Ishikawa (cell line): ENCODE results near the gene SNTA1.

Experiments used
- CEBPB ChIP-seq: IDR thresholded peaks from 2 replicates; pipeline ENCODE4 v1.6.1; 2012
- CREB1 ChIP-seq: IDR thresholded peaks from 2 replicates; pipeline ENCODE4 v1.6.1; 2012; ENCODE audit warnings: low read depth
- EGR1 ChIP-seq: IDR thresholded peaks from 2 replicates; pipeline ENCODE4 v1.6.1; 2012
- EP300 ChIP-seq: IDR thresholded peaks from 2 replicates; pipeline ENCODE4 v1.6.1; 2012; ENCODE audit warnings: borderline replicate concordance
- FOXM1 ChIP-seq: IDR thresholded peaks from 2 replicates; pipeline ENCODE4 v1.6.1; 2012; ENCODE audit warnings: low read depth, borderline replicate concordance
- NFIC ChIP-seq: IDR thresholded peaks from 2 replicates; pipeline ENCODE4 v1.6.1; 2012
- RAD21 ChIP-seq: IDR thresholded peaks from 2 replicates; pipeline ENCODE4 v1.6.1; 2012; ENCODE audit warnings: low read depth
- TAF1 ChIP-seq: IDR thresholded peaks from 2 replicates; pipeline ENCODE4 v1.6.1; 2012; ENCODE audit warnings: low read depth, mild to moderate bottlenecking
- TCF12 ChIP-seq: IDR thresholded peaks from 2 replicates; pipeline ENCODE4 v1.6.1; 2012; ENCODE audit warnings: low read depth
- TEAD4 ChIP-seq: IDR thresholded peaks from 2 replicates; pipeline ENCODE4 v1.6.1; 2012
- YY1 ChIP-seq: IDR thresholded peaks from 2 replicates; pipeline ENCODE4 v1.6.1; 2012; ENCODE audit warnings: low read depth
- ZBTB7A ChIP-seq: IDR thresholded peaks from 2 replicates; pipeline ENCODE4 v1.6.1; 2012; ENCODE audit warnings: low read depth
- TF ChIP-seq, protein P1 (sequence below): IDR thresholded peaks from 2 replicates; pipeline ENCODE4 v1.6.1; 2012
- TF ChIP-seq, protein P2 (sequence below): IDR thresholded peaks from 2 replicates; pipeline ENCODE4 v1.6.1; 2012
- TF ChIP-seq, protein P3 (sequence below): IDR thresholded peaks from 2 replicates; pipeline ENCODE4 v1.6.1; 2012; ENCODE audit warnings: low read depth, mild to moderate bottlenecking

SNTA1 gene

DNA sequence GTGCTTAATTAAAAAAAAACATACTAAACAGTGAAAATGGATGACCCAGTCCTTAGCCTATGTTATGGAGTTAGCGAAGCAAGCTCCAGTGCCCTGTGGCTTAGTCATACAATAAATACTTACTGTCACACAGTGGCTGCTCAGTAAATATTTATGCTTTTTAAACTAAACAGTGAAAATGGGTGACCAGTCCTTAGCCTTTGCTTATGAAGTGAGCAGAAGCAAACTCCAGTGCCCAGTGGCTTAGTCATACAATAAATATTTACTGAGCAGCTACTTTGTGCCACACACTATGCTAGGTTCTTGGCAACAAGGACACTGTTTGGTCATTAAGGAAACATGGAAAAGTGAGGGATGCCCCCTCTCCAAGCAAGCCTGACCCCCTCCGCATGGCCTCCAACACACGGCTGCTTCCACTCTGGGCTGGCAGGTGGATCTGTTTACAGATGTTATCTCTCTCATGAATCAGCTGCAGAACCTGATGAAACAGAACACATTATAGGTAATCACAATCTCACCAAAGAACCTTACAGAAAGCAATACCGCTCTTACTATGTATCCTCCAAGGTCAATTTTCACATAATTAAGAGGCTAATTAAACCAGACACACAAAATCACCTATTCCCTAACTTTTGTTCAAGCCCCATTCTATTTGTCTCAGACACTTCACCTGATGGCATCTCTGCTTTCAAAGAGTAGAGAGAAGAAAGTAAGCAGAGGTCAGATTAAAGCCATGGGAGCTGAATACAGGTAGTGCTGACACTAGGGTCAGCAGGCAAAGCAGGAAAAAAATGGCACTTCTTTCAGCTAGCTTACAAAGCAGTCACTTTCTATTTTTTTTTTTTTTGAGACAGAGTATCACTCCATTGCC is 69.6 kb downstream of the SNTA1 start:
- TF ChIP-seq TAF1 (no peak), CEBPB (no peak), TEAD4 (no peak), EP300 (no peak), FOXM1 (no peak), NFIC (no peak), TCF12 (no peak), RAD21 (no peak), CREB1 (no peak), EGR1 (no peak), YY1 (no peak), ZBTB7A (no peak)
- TF ChIP-seq, protein P1, sequence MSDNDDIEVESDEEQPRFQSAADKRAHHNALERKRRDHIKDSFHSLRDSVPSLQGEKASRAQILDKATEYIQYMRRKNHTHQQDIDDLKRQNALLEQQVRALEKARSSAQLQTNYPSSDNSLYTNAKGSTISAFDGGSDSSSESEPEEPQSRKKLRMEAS, result no peak
- TF ChIP-seq, protein P2, sequence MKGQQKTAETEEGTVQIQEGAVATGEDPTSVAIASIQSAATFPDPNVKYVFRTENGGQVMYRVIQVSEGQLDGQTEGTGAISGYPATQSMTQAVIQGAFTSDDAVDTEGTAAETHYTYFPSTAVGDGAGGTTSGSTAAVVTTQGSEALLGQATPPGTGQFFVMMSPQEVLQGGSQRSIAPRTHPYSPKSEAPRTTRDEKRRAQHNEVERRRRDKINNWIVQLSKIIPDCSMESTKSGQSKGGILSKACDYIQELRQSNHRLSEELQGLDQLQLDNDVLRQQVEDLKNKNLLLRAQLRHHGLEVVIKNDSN, result no peak
- TF ChIP-seq, protein P3, sequence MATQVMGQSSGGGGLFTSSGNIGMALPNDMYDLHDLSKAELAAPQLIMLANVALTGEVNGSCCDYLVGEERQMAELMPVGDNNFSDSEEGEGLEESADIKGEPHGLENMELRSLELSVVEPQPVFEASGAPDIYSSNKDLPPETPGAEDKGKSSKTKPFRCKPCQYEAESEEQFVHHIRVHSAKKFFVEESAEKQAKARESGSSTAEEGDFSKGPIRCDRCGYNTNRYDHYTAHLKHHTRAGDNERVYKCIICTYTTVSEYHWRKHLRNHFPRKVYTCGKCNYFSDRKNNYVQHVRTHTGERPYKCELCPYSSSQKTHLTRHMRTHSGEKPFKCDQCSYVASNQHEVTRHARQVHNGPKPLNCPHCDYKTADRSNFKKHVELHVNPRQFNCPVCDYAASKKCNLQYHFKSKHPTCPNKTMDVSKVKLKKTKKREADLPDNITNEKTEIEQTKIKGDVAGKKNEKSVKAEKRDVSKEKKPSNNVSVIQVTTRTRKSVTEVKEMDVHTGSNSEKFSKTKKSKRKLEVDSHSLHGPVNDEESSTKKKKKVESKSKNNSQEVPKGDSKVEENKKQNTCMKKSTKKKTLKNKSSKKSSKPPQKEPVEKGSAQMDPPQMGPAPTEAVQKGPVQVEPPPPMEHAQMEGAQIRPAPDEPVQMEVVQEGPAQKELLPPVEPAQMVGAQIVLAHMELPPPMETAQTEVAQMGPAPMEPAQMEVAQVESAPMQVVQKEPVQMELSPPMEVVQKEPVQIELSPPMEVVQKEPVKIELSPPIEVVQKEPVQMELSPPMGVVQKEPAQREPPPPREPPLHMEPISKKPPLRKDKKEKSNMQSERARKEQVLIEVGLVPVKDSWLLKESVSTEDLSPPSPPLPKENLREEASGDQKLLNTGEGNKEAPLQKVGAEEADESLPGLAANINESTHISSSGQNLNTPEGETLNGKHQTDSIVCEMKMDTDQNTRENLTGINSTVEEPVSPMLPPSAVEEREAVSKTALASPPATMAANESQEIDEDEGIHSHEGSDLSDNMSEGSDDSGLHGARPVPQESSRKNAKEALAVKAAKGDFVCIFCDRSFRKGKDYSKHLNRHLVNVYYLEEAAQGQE, result no peak

DNA sequence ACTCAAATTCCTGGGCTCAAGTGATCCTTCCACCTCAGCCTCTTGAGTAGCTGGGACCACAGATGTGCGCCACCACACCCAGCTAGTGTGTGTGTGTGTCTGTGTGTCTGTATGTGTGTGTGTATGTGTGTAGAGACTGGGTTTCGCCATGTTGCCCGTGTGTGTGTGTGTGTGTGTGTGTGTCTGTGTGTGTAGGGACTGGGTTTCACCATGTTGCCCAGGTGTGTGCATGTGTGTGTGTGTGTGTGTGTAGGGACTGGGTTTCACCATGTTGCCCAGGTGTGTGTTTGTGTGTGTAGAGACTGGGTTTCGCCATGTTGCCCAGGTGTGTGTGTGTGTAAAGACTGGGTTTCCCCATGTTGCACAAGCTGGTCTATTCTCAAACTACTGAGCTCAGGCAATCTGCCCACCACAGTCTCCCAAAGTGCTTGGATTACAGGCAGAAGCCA is 70.5 kb downstream of the SNTA1 start:
- TF ChIP-seq EGR1 (no peak), EP300 (no peak), CEBPB (no peak), CREB1 (no peak), TCF12 (no peak), FOXM1 (no peak), TEAD4 (no peak), RAD21 (no peak)
- TF ChIP-seq, protein P3, result no peak
- TF ChIP-seq, protein P1, result no peak

DNA sequence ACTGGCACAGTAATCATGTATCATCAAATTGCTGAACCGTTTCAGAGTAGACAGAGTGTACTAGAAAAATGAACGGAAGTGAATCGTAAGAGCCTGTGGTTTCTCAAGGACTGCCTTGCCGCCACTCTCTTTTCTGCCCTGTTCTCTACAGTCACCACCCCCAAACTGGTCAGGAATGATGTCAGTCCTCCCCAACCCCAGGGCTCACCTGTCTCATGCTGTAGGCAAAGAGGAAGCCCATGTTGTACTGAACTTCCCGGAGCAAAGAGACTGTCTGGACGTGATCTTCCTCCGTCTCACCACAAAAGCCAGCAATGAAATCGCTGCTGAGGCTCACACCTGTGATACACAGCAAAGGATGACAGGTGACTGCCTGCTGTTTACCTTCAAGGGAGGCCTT is 73.3 kb downstream of the SNTA1 start:
- no peak for TF ChIP-seq YY1
- TF ChIP-seq, protein P3, result no peak
- TF ChIP-seq FOXM1, result no peak
- TF ChIP-seq CREB1, result no peak
- TF ChIP-seq EP300, result no peak
- no peak for TF ChIP-seq EGR1
- TF ChIP-seq RAD21, result no peak

DNA sequence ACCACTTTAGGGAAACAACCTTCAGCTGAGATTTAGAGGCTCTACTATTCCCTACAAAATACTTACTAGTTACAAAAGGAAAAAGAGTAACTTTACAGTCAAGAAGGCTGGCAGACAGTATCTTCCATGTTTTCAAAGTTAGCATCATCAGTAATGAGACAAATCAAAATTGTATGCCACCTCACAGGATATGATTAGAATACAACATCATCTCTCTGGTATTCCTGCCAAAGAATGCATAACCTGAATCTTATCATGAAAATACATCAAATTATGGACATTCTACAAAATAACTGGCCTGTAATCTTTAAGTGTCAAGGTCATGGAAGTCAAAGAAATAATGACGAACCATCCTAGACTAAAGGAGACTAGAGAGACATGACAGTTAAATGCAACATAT is 80.7 kb downstream of the SNTA1 start:
- TF ChIP-seq EGR1 (no peak), TAF1 (no peak), CEBPB (no peak), ZBTB7A (no peak), YY1 (no peak), FOXM1 (no peak), TEAD4 (no peak), EP300 (no peak), RAD21 (no peak), CREB1 (no peak), TCF12 (no peak)
- TF ChIP-seq, protein P3, result no peak
- TF ChIP-seq, protein P1, result no peak
- TF ChIP-seq, protein P2, result no peak
